OCI-LY7 (cell line): ENCODE measurements around the gene ELMO1. TPM values are rescaled to one million over a fixed set of nuclear protein-coding genes. Genes with fewer than 3 reads are reported as not detected.
A peak's percentile ranks its signal among the peaks of the same experiment; 100 is the strongest.

Experiments
- BruUV-seq: library from RNA; stranded (reverse); fragments of 400-500 nt; replicated peaks from 2 replicates; lab custom pipeline; 2021; lab: Mats Ljungman, UMichigan
- CTCF ChIA-PET: fragments of 300-600 bp; sonication (Branson Sonifier 250); formaldehyde crosslinking; loops from one replicate; lab custom pipeline; 2022; ENCODE audit warnings: antibody characterized with exemption; ENCODE audit not compliant: unreplicated experiment; lab: Charles Lee
- POLR2A ChIA-PET: fragments of 300-600 bp; sonication (Branson Sonifier 250); formaldehyde crosslinking; loops from one replicate; lab custom pipeline; 2022; ENCODE audit warnings: antibody characterized with exemption; lab: Charles Lee
- DNase-seq: peaks from one replicate; pipeline ENCODE4 v3.0.0-alpha.2; 2015; ENCODE audit warnings: low spot score
- H2AFZ ChIP-seq: fragments of 200-600 bp; sonication (generic), shearing (Covaris generic); 2 replicates; pipeline ENCODE4 v1.6.1; 2014; ENCODE audit warnings: mild to moderate bottlenecking, antibody characterized with exemption, low read length, moderate library complexity
- H3K27ac ChIP-seq: fragments of 200-600 bp; sonication (generic); 2 replicates; pipeline ENCODE4 v1.5.1; 2014; ENCODE audit warnings: mixed run types, low read depth, mild to moderate bottlenecking, moderate library complexity, low read length, inconsistent platforms; ENCODE audit not compliant: poor library complexity, severe bottlenecking
- H3K36me3 ChIP-seq: fragments of 200-600 bp; sonication (generic); 2 replicates; pipeline ENCODE4 v1.6.1; 2014; ENCODE audit warnings: mild to moderate bottlenecking, antibody characterized with exemption, low read length, moderate library complexity, mixed read lengths; ENCODE audit not compliant: insufficient read depth
- H3K4me1 ChIP-seq: fragments of 200-600 bp; sonication (generic); 2 replicates; pipeline ENCODE4 v1.5.1; 2014; ENCODE audit warnings: mild to moderate bottlenecking, low read length; ENCODE audit not compliant: insufficient read depth, poor library complexity, severe bottlenecking
- H3K4me2 ChIP-seq: fragments of 200-600 bp; sonication (generic); 2 replicates; pipeline ENCODE4 v1.6.1; 2014; ENCODE audit warnings: mild to moderate bottlenecking, low read length
- H3K4me3 ChIP-seq: fragments of 200-600 bp; sonication (generic); 2 replicates; pipeline ENCODE4 v1.5.1; 2014; ENCODE audit warnings: mild to moderate bottlenecking, low read depth, low read length; ENCODE audit not compliant: poor library complexity, severe bottlenecking
- H3K79me2 ChIP-seq: fragments of 200-600 bp; sonication (generic); 2 replicates; pipeline ENCODE4 v1.6.1; 2016; ENCODE audit warnings: low read depth, mild to moderate bottlenecking, low read length, moderate library complexity, mixed read lengths; ENCODE audit not compliant: insufficient read depth
- H3K9me2 ChIP-seq: fragments of 200-600 bp; sonication (generic); 2 replicates; pipeline ENCODE4 v1.6.1; 2016; ENCODE audit warnings: mild to moderate bottlenecking, low read length, mixed read lengths; ENCODE audit not compliant: insufficient read depth
- H3K9me3 ChIP-seq: fragments of 200-600 bp; sonication (generic); 2 replicates; pipeline ENCODE4 v1.6.1; 2014; ENCODE audit warnings: mild to moderate bottlenecking, mixed run types, low read length, mixed read lengths
- H4K20me1 ChIP-seq: fragments of 200-600 bp; sonication (generic); 2 replicates; pipeline ENCODE4 v1.6.1; 2014; ENCODE audit warnings: mild to moderate bottlenecking, antibody characterized with exemption, low read length, moderate library complexity, mixed read lengths; ENCODE audit not compliant: insufficient read depth
- EZH2phosphoT487 ChIP-seq: fragments of 200-600 bp; sonication (generic); IDR thresholded peaks from 2 replicates; pipeline ENCODE4 v1.6.1; 2018; ENCODE audit warnings: low read depth, borderline replicate concordance, mild to moderate bottlenecking, mixed run types, antibody characterized with exemption, low read length, moderate library complexity, mixed read lengths
- intact Hi-C: fragments of 100-400 bp; cut with micrococcal nuclease; formaldehyde crosslinking; loops from one replicate; pipeline ENCODE4 v1.10.0; 2022; ENCODE audit not compliant: unreplicated experiment
- total RNA-seq, 2 experiments: library from RNA; depleted of rRNA in 1 of 2; stranded (reverse); fragments of >200 nt in 1 of 2; shearing (Covaris generic) in 1 of 2; gene quantifications; 2 replicates each; pipeline ENCODE4 v1.2.3, GENCODE V29; 2014 to 2022
- TF ChIP-seq, protein P1 (sequence below): fragments of 200-600 bp; sonication (generic); conservative IDR thresholded peaks from 2 replicates; pipeline ENCODE4 v1.5.1; 2014; ENCODE audit warnings: mild to moderate bottlenecking, antibody characterized with exemption, low read length, moderate library complexity, mixed read lengths

Gene ELMO1
- total RNA-seq, 2 experiments from 2014 or later: 101 to 103 TPM

DNA sequence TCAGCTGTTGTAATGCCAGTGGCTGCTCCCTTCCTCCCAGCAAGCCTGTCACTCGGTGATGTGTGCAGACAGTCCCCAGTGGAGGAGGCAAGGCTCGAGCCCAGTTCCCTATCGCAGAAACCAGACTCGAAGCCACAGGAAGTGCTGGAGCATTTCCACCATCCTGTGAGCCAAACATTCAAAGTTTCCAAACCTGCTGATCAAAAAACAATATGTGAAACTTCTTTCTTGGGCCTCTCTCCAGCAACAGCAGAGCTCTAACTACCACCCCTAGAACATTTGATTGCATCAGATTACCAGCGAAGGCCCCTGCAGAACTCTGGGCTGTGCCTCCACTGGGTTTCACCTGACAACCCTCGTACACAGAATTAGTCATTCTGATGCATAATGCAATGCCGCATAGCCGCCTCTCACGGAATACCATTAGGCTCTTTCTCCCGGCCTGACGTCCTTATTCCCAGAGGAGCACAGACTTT lies 94.0 kb downstream of the ELMO1 start:
- Histone ChIP-seq H3K9me2 (no peaks in the 10 kb centered on the region), H3K36me3 (no peaks in the 10 kb centered on the region), H3K27ac (no peak overlapping the region), H3K9me3 (no peaks in the 10 kb centered on the region; the same call in 1 of the 2 replicates), H3K4me1 (peaks cover 25% of the 10 kb centered on the region), H3K4me2 (no peak overlapping the region), H2AFZ (no peak overlapping the region), H4K20me1 (no peaks in the 10 kb centered on the region), H3K79me2 (no peaks in the 10 kb centered on the region), H3K4me3 (no peak overlapping the region)
- no peak for DNase-seq
- CTCF ChIA-PET: no interaction called here
- intact Hi-C loops: loop anchor here (5.0 to 10.0 kb wide), 2 partner anchors 137 to 140 kb away; no protein-coding TSS in a partner anchor
- TF ChIP-seq, protein P1, sequence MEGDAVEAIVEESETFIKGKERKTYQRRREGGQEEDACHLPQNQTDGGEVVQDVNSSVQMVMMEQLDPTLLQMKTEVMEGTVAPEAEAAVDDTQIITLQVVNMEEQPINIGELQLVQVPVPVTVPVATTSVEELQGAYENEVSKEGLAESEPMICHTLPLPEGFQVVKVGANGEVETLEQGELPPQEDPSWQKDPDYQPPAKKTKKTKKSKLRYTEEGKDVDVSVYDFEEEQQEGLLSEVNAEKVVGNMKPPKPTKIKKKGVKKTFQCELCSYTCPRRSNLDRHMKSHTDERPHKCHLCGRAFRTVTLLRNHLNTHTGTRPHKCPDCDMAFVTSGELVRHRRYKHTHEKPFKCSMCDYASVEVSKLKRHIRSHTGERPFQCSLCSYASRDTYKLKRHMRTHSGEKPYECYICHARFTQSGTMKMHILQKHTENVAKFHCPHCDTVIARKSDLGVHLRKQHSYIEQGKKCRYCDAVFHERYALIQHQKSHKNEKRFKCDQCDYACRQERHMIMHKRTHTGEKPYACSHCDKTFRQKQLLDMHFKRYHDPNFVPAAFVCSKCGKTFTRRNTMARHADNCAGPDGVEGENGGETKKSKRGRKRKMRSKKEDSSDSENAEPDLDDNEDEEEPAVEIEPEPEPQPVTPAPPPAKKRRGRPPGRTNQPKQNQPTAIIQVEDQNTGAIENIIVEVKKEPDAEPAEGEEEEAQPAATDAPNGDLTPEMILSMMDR: no peak
- no peak for TF ChIP-seq EZH2phosphoT487
- POLR2A ChIA-PET: interaction anchor here (1.5 kb wide), 1 partner anchor 118 kb away, joined by 4 read pairs; no protein-coding TSS in a partner anchor
- no TSS peak for BruUV-seq

DNA sequence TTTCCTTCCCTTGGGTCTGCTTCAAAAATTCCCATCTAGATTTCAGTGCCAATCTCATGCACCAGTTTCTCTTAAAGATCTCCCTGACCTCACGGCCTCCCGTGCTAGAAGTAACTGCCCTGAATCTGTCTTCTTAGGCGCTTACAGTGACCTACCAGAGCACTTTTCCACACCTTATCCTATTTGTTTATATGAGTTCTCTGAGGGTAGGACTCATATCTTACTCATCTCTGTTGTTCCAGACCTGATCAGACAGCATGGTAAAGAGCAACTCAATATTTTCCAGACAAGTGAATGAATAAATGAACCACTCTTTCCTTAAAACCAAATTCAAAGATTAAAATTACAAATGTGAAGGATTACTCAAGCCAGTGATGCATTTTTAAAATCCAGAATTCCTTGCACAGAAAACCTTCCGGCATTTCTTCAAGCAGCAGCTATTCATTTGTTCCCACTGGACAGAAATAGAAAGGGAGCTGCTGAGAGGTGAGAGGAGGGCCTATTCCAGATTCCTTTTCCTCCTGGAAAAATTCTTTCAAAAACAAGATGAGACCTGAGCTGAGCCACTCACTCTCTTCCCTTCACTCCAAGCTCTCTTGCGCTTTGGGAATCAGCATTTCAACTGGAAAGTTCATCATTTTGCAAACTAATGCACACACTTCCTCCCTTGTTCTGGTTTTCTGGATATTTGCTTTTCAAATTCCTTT lies 94.6 kb downstream of the ELMO1 start:
- intact Hi-C loops: loop anchor here (1.0 to 10.0 kb wide), 5 partner anchors 69 to 153 kb away; no protein-coding TSS in a partner anchor
- H2AFZ ChIP-seq: peak overlapping the region; percentile 99
- BruUV-seq: no TSS peak
- H4K20me1 ChIP-seq: no peaks in the 10 kb centered on the region
- peak overlapping the region; percentile 74 for H3K4me3 ChIP-seq
- ChIA-PET POLR2A (interaction anchor here (0.9 to 1.6 kb wide), 3 partner anchors 10 to 118 kb away, joined by 3 to 7 read pairs (median 4); no protein-coding TSS in a partner anchor), CTCF (interaction anchor here (1.3 to 3.4 kb wide), 2 partner anchors 69 to 119 kb away, joined by 6 to 15 read pairs; no protein-coding TSS in a partner anchor)
- peaks cover 26% of the 10 kb centered on the region for H3K4me1 ChIP-seq
- DNase-seq: no peak
- H3K36me3 ChIP-seq: no peaks in the 10 kb centered on the region
- TF ChIP-seq, protein P1: no peak
- TF ChIP-seq EZH2phosphoT487: no peak
- no peaks in the 10 kb centered on the region; the same call in 1 of the 2 replicates for H3K9me3 ChIP-seq
- H3K27ac ChIP-seq: no peak overlapping the region
- H3K4me2 ChIP-seq: peak overlapping the region; percentile 89
- no peaks in the 10 kb centered on the region for H3K79me2 ChIP-seq
- no peaks in the 10 kb centered on the region for H3K9me2 ChIP-seq
